ENCODE measurements around the gene SBK3.

GRCh38 chr19:55546822-55547614 is 1.7 kb upstream of the SBK3 start:
- TF ChIP-seq, protein P1, sequence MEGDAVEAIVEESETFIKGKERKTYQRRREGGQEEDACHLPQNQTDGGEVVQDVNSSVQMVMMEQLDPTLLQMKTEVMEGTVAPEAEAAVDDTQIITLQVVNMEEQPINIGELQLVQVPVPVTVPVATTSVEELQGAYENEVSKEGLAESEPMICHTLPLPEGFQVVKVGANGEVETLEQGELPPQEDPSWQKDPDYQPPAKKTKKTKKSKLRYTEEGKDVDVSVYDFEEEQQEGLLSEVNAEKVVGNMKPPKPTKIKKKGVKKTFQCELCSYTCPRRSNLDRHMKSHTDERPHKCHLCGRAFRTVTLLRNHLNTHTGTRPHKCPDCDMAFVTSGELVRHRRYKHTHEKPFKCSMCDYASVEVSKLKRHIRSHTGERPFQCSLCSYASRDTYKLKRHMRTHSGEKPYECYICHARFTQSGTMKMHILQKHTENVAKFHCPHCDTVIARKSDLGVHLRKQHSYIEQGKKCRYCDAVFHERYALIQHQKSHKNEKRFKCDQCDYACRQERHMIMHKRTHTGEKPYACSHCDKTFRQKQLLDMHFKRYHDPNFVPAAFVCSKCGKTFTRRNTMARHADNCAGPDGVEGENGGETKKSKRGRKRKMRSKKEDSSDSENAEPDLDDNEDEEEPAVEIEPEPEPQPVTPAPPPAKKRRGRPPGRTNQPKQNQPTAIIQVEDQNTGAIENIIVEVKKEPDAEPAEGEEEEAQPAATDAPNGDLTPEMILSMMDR (IDR thresholded peaks at IDR 0.05): no peak
- TF ChIP-seq USF2 (IDR thresholded peaks at IDR 0.05; ENCODE audit: borderline replicate concordance, low read depth, low read length) (no peak), SIN3A (IDR thresholded peaks at IDR 0.05; ENCODE audit: borderline replicate concordance, low read depth, low read length) (no peak), NRF1 (IDR thresholded peaks at IDR 0.05; ENCODE audit: low read depth, low read length) (no peak), RAD21 (IDR thresholded peaks at IDR 0.05; ENCODE audit: low read length) (no peak)
- TF ChIP-seq, protein P2, sequence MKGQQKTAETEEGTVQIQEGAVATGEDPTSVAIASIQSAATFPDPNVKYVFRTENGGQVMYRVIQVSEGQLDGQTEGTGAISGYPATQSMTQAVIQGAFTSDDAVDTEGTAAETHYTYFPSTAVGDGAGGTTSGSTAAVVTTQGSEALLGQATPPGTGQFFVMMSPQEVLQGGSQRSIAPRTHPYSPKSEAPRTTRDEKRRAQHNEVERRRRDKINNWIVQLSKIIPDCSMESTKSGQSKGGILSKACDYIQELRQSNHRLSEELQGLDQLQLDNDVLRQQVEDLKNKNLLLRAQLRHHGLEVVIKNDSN (IDR thresholded peaks at IDR 0.05; ENCODE audit: borderline replicate concordance, low read depth): no peak
